Measurements from ENCODE around the gene ZFP91.

The ZFP91 gene

DNA sequence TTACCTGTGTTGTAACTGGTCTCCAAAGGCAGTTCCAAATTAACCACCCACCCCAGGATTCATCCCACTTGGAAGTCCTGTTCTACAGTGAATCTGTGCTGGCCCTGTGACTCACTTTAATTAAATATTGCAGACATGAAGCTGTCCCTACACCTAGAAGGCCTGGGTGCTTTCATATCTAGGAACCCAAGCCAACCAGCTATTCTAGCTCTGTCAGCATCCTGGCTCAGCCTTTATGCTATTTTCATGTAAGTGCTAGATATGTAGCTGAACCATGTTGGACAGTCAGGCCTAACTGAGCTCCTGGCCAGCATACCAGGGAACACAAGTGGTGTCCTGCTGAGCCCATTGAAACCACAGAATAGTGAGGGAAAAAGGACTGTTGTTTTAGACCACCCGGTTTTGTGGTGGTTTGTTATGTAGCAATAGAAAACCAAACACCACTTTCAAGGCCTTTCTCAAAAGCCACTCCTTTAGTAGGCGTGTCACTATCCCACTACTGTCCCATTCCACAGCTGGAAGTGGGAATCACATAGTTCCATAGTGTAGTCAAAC is 73.9 kb downstream of the ZFP91 start:
- H3K4me3 ChIP-seq (ENCODE audit: low read length) = no peak overlapping the region
- no peak for TF ChIP-seq ZNF274 (IDR thresholded peaks at IDR 0.05; ENCODE audit: low read depth, low read length)

DNA sequence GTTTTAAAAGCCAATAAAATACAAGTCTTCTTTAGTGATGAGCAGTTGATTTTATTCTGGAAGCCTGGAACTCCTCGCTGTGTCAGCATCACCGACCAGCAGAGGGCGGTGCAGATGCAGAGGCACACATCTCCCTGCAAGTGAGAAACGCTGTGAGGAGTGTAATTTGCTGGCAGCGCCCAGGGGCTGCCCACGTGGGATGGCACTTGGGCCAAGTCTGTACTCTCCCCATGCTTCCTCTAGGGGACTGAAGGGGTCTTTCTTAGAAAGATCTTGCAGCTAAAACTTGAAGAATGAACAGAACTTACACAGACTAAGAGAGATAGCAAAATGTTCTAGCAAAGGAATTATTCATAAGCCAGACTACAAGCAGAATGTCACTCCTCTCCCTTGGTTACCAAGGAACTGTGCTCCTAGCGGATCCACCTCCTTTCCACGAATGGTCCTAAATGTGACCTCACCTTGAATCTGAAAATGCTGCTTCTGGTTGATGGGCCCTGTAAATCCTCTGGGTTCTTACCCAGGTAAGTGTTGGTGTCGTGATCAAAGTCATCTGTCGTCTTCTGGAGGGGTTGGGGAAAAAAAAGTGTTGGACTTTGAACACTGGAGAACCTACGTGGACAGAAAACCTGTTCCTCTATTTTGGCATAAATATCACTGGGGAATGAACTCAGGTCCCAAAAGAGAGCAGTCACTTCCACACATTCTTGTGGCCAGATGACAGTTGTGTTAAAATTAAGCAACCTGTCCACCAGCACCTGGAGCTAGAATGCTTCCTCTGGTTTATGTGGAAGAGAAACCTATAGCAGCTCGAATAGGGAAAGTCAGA is 75.4 kb downstream of the ZFP91 start:
- TF ChIP-seq ZNF274 (IDR thresholded peaks at IDR 0.05; ENCODE audit: low read depth, low read length) = no peak

DNA sequence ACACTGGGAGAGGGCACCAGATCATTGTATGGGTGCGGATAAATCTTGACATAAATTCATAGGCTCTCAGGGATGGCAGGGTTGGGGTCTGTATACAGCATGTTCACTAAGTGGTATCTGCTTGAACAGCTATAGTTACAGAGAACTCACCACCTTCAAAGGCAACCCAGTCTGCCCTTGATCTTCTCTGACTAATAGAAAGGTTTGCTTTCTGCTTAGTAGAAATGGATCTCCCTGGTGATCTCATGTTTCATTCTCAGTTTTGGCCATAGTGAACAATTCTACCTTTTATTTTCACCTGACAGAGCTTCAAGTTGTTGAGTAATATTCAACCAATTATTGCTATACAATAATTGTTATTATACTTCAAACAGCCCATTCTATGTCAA is 76.0 kb downstream of the ZFP91 start:
- no peak for TF ChIP-seq ZNF274 (IDR thresholded peaks at IDR 0.05; ENCODE audit: low read depth, low read length)
- no peak overlapping the region for H3K4me3 ChIP-seq (ENCODE audit: low read length)

More for the DNA sequence above, 75.4 kb downstream of the ZFP91 start:
- H3K4me3 ChIP-seq (ENCODE audit: low read length) = no peak overlapping the region

DNA sequence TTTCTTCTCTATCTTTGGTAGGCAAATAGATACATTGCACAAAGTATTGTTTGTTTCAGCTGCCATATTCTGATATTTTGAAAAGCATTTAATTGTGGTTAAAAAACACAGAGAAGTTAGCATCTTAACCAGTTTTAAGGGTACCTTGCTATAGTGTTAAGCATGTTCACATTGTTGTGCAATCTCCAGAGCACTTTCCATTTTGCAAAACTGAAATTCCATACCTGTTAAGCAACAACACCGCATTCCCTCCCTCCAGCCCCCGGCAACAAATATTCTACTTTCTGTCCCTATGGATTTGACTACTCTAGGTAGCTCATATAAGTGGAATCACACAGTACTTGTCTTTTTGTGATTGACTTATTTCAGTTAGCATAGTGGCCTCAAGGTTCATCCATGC is 77.5 kb downstream of the ZFP91 start:
- no peak for TF ChIP-seq ZNF274 (IDR thresholded peaks at IDR 0.05; ENCODE audit: low read depth, low read length)
- H3K4me3 ChIP-seq (ENCODE audit: low read length) = no peak overlapping the region

DNA sequence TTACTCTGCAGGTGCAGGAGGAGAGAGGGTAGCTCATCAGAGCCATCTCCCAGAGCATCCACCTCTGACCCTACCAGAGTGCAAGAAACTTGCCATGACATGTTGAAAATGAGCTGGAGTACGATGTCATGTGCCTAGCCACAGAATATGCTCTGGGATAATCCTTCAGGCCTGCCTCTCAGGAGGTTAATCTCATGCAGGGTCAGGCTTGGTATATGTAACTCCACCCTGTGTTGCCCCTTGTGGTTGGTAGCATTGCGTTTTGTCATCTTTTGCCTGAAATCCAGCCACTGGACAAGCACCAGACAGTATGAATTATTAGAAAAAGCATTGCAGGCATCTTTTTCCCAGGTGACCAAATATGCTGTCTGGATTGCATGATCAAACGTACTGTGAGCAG is 79.8 kb downstream of the ZFP91 start:
- no peak overlapping the region for H3K4me3 ChIP-seq (ENCODE audit: low read length)
- TF ChIP-seq ZNF274 (IDR thresholded peaks at IDR 0.05; ENCODE audit: low read depth, low read length) = no peak

DNA sequence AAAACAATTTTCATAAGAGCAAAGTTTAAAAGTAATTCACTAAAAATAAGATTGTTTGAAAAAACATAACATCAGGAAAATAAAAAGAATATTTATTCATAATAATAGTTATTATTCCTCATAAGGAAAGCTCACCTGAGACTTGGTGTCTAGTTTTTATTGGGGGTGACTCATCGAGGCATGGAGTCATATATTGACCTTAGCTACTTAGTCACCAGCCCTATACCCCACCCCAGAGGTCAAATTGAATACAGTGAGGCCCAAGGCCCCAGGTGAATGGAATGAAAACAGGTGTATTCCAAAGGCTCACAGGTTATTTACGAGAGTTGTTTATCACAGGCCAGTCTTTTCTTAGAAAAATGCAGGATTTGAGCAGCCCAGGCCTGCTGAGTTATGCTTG is 80.5 kb downstream of the ZFP91 start:
- no peak overlapping the region for H3K4me3 ChIP-seq (ENCODE audit: low read length)
- TF ChIP-seq ZNF274 (IDR thresholded peaks at IDR 0.05; ENCODE audit: low read depth, low read length) = no peak

DNA sequence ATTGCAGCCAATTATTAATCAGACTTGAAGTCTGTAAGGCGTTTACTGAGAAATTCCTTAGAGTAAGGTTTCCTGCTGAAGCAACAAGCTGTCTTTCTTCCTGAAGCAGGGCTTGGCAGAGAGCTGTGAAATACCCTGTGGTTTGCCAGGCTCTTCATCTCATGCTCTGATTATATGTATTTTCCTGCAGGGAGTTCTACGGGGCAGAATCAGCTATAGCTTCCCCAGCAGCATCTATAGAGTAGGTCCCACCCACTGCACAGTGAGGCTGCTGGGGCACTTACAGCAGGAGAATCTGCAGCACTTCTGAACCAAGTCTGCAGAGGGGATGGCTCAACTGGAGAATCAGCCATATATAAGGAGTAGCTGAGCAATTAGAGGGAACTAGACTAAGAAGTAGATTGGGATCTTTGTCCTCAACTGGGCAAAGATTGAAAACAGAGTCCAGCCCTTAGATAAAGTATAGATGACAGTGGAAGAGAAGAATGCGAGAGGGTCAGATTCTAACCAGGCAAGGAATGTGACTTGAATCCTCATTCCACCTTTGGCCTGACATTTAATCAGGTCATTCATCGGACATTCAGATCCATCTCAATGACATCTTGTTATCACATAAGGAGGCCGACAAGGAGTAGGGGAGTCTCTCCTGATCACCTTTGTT is 81.2 kb downstream of the ZFP91 start:
- no peak for TF ChIP-seq ZNF274 (IDR thresholded peaks at IDR 0.05; ENCODE audit: low read depth, low read length)

More for the DNA sequence above, 81.2 kb downstream of the ZFP91 start:
- H3K4me3 ChIP-seq (ENCODE audit: low read length) = no peak overlapping the region
